Chondrocyte (in vitro differentiated cells): ENCODE results near the gene SLIT3. TPM values are rescaled to one million over a fixed set of nuclear protein-coding genes. Genes with fewer than 3 reads are reported as not detected.

Source experiments
- DNase-seq: peaks from one replicate; pipeline ENCODE4 v3.0.0; 2021; ENCODE audit warnings: mixed read lengths, low spot score
- H3K27ac Mint-ChIP-seq: one replicate; pipeline ENCODE4 v1.8.0; 2021; ENCODE audit warnings: mild to moderate bottlenecking, moderate library complexity, mixed read lengths; ENCODE audit not compliant: unreplicated experiment
- H3K27me3 Mint-ChIP-seq: 2 replicates; pipeline ENCODE4 v1.8.0; 2021; ENCODE audit warnings: low read depth, mixed read lengths
- H3K36me3 Mint-ChIP-seq: 2 replicates; pipeline ENCODE4 v1.8.0; 2021; ENCODE audit warnings: low read depth, mixed read lengths
- H3K4me1 Mint-ChIP-seq: 2 replicates; pipeline ENCODE4 v1.8.0; 2021; ENCODE audit warnings: low read depth, mild to moderate bottlenecking, mixed read lengths
- H3K4me3 Mint-ChIP-seq: one replicate; pipeline ENCODE4 v1.8.0; 2021; ENCODE audit warnings: mild to moderate bottlenecking, moderate library complexity, mixed read lengths; ENCODE audit not compliant: unreplicated experiment
- H3K9me3 Mint-ChIP-seq: 2 replicates; pipeline ENCODE4 v1.8.0; 2021; ENCODE audit warnings: low read depth, mixed read lengths
- CTCF ChIP-seq: fragments of 200-600 bp; sonication (generic); IDR thresholded peaks from 2 replicates; pipeline ENCODE4 v1.5.0; 2021; ENCODE audit warnings: antibody characterized with exemption, mild to moderate bottlenecking, moderate library complexity
- total RNA-seq: library from RNA; stranded (reverse); gene quantifications from 3 replicates; pipeline ENCODE4 v1.2.1, GENCODE V29; 2021

The SLIT3 gene
- total RNA-seq, 1 donor from 2014 or later: 116 TPM

GRCh38 chr5:168916266-168916665 lies 384.7 kb downstream of the SLIT3 start:
- no peak for TF ChIP-seq CTCF
- no peak for DNase-seq

GRCh38 chr5:168914491-168914890 lies 386.4 kb downstream of the SLIT3 start:
- H3K4me1 Mint-ChIP-seq: no peaks in the 10 kb centered on the region
- H3K27ac Mint-ChIP-seq: no peak overlapping the region
- no peak overlapping the region for H3K4me3 Mint-ChIP-seq
- no peaks in the 10 kb centered on the region for H3K9me3 Mint-ChIP-seq
- H3K27me3 Mint-ChIP-seq: no peaks in the 10 kb centered on the region
- H3K36me3 Mint-ChIP-seq: peaks cover 1% of the 10 kb centered on the region
- TF ChIP-seq CTCF: no peak
- no peak for DNase-seq

More at GRCh38 chr5:168916266-168916665, 384.7 kb downstream of the SLIT3 start:
- Mint-ChIP-seq H3K4me1 (no peaks in the 10 kb centered on the region), H3K9me3 (no peaks in the 10 kb centered on the region), H3K36me3 (peaks cover 1% of the 10 kb centered on the region), H3K4me3 (no peak overlapping the region), H3K27me3 (no peaks in the 10 kb centered on the region), H3K27ac (no peak overlapping the region)

- H3K4me1 Mint-ChIP-seq: peaks cover 7% of the 10 kb centered on the region
- no peaks in the 10 kb centered on the region for H3K27me3 Mint-ChIP-seq
Observed at GRCh38 chr5:168910874-168911273, 390.1 kb downstream of the SLIT3 start.

GRCh38 chr5:168908207-168908606 lies 392.7 kb downstream of the SLIT3 start:
- Mint-ChIP-seq H3K27me3 (no peaks in the 10 kb centered on the region), H3K27ac (no peak overlapping the region), H3K36me3 (peaks cover 1% of the 10 kb centered on the region), H3K4me1 (peaks cover 7% of the 10 kb centered on the region), H3K4me3 (no peak overlapping the region), H3K9me3 (no peaks in the 10 kb centered on the region)
- DNase-seq: no peak
- no peak for TF ChIP-seq CTCF

More at GRCh38 chr5:168910874-168911273, 390.1 kb downstream of the SLIT3 start:
- TF ChIP-seq CTCF: no peak
- Mint-ChIP-seq H3K9me3 (no peaks in the 10 kb centered on the region), H3K27ac (no peak overlapping the region), H3K36me3 (peaks cover 1% of the 10 kb centered on the region), H3K4me3 (no peak overlapping the region)
- DNase-seq: no peak

GRCh38 chr5:168903061-168903460 lies 397.9 kb downstream of the SLIT3 start:
- peaks cover 2% of the 10 kb centered on the region for H3K9me3 Mint-ChIP-seq

More at GRCh38 chr5:168903061-168903460, 397.9 kb downstream of the SLIT3 start:
- no peak for TF ChIP-seq CTCF
- no peak overlapping the region for H3K27ac Mint-ChIP-seq
- H3K27me3 Mint-ChIP-seq: no peaks in the 10 kb centered on the region
- H3K36me3 Mint-ChIP-seq: peaks cover 3% of the 10 kb centered on the region
- no peak for DNase-seq
- no peak overlapping the region for H3K4me3 Mint-ChIP-seq
- H3K4me1 Mint-ChIP-seq: peaks cover 8% of the 10 kb centered on the region
